Measurements from ENCODE around the gene NOD2. TPM values are rescaled to one million over a fixed set of nuclear protein-coding genes. Genes with fewer than 3 reads are reported as not detected.

NOD2 gene
- total RNA-seq, 1 experiment from 2014 or later: 0.07 TPM

- Histone ChIP-seq H3F3A (ENCODE audit: low read length, unreplicated experiment) (no peaks in the 10 kb centered on the region), H3K27me3 (ENCODE audit: low read length) (0 out of 2 replicates have a peak, but pooled peaks cover 3% of the 10 kb centered on the region), H3K27ac (ENCODE audit: low read length) (no peak overlapping the region)
These were observed 4.5 kb upstream of the NOD2 start for GRCh38 chr16:50688867-50689266.

GRCh38 chr16:50690177-50690576 is 3.2 kb upstream of the NOD2 start:
- no TSS peak for BruUV-seq (replicated peaks)
- intact Hi-C loops (cut with micrococcal nuclease): no loop called here
- Histone ChIP-seq H3K4me2 (ENCODE audit: low read length) (no peak overlapping the region), H3K9me3 (ENCODE audit: low read length) (no peaks in the 10 kb centered on the region), H2AFZ (ENCODE audit: low read length) (no peak overlapping the region), H3F3A (ENCODE audit: low read length, unreplicated experiment) (no peaks in the 10 kb centered on the region), H3K9ac (ENCODE audit: low read length) (no peak overlapping the region), H3K79me2 (ENCODE audit: low read length) (no peaks in the 10 kb centered on the region), H3K4me1 (ENCODE audit: insufficient read depth, low read length) (no peaks in the 10 kb centered on the region), H3K36me3 (ENCODE audit: low read depth, low read length) (no peaks in the 10 kb centered on the region), H3K27ac (ENCODE audit: low read length) (no peak overlapping the region), H3K27me3 (ENCODE audit: low read length) (0 out of 2 replicates have a peak, but pooled peaks cover 3% of the 10 kb centered on the region), H4K20me1 (ENCODE audit: low read length) (no peaks in the 10 kb centered on the region), H3K9me2 (replicated peaks; ENCODE audit: low read length) (no peaks in the 10 kb centered on the region), H3K4me3 (ENCODE audit: low read length) (no peak overlapping the region)
- no peak for DNase-seq
- ChIA-PET CTCF (no interaction called here), POLR2A (ENCODE audit: unreplicated experiment) (no interaction called here)
- no peak for ATAC-seq
- TF ChIP-seq EZH2 (IDR thresholded peaks at IDR 0.05; ENCODE audit: low read length, unreplicated experiment): no peak
- TF ChIP-seq EZH2phosphoT487 (IDR thresholded peaks at IDR 0.05; ENCODE audit: borderline replicate concordance, low read length): no peak
- no peak for TF ChIP-seq CTCF (conservative IDR thresholded peaks at IDR 0.05; ENCODE audit: low read depth, low read length)

More at GRCh38 chr16:50688867-50689266, 4.5 kb upstream of the NOD2 start:
- Histone ChIP-seq H3K9me2 (replicated peaks; ENCODE audit: low read length) (no peaks in the 10 kb centered on the region), H3K79me2 (ENCODE audit: low read length) (no peaks in the 10 kb centered on the region), H3K9me3 (ENCODE audit: low read length) (no peaks in the 10 kb centered on the region), H4K20me1 (ENCODE audit: low read length) (no peaks in the 10 kb centered on the region), H3K36me3 (ENCODE audit: low read depth, low read length) (no peaks in the 10 kb centered on the region), H2AFZ (ENCODE audit: low read length) (no peak overlapping the region), H3K9ac (ENCODE audit: low read length) (no peak overlapping the region), H3K4me2 (ENCODE audit: low read length) (no peak overlapping the region), H3K4me1 (ENCODE audit: insufficient read depth, low read length) (no peaks in the 10 kb centered on the region), H3K4me3 (ENCODE audit: low read length) (no peak overlapping the region)
- DNase-seq: no peak
- no peak for TF ChIP-seq CTCF (conservative IDR thresholded peaks at IDR 0.05; ENCODE audit: low read depth, low read length)
- TF ChIP-seq EZH2 (IDR thresholded peaks at IDR 0.05; ENCODE audit: low read length, unreplicated experiment): no peak
- TF ChIP-seq EZH2phosphoT487 (IDR thresholded peaks at IDR 0.05; ENCODE audit: borderline replicate concordance, low read length): no peak
- ATAC-seq: no peak
- BruUV-seq (replicated peaks): no TSS peak
- ChIA-PET CTCF (no interaction called here), POLR2A (ENCODE audit: unreplicated experiment) (no interaction called here)
- intact Hi-C loops (cut with micrococcal nuclease): no loop called here

- no peak for DNase-seq
- H3K9me2 ChIP-seq (replicated peaks; ENCODE audit: low read length): no peaks in the 10 kb centered on the region
These were observed 785 bp upstream of the NOD2 start for GRCh38 chr16:50692644-50692998.

More at GRCh38 chr16:50692644-50692998, 785 bp upstream of the NOD2 start:
- no peak overlapping the region for H3K27ac ChIP-seq (ENCODE audit: low read length)
- no peak overlapping the region for H3K4me3 ChIP-seq (ENCODE audit: low read length)
- no peak for TF ChIP-seq EZH2phosphoT487 (IDR thresholded peaks at IDR 0.05; ENCODE audit: borderline replicate concordance, low read length)
- no peak for TF ChIP-seq CTCF (conservative IDR thresholded peaks at IDR 0.05; ENCODE audit: low read depth, low read length)
- TF ChIP-seq EZH2 (IDR thresholded peaks at IDR 0.05; ENCODE audit: low read length, unreplicated experiment): no peak
- no peaks in the 10 kb centered on the region for H3K36me3 ChIP-seq (ENCODE audit: low read depth, low read length)
- no peak overlapping the region for H3K4me2 ChIP-seq (ENCODE audit: low read length)
- H3K79me2 ChIP-seq (ENCODE audit: low read length): no peaks in the 10 kb centered on the region
- ChIA-PET CTCF (no interaction called here), POLR2A (ENCODE audit: unreplicated experiment) (no interaction called here)
- no peak overlapping the region for H3K9ac ChIP-seq (ENCODE audit: low read length)
- H3K27me3 ChIP-seq (ENCODE audit: low read length): no peaks in the 10 kb centered on the region
- H3K9me3 ChIP-seq (ENCODE audit: low read length): no peaks in the 10 kb centered on the region
- no peak overlapping the region for H2AFZ ChIP-seq (ENCODE audit: low read length)
- intact Hi-C loops (cut with micrococcal nuclease): no loop called here
- H3K4me1 ChIP-seq (ENCODE audit: insufficient read depth, low read length): no peaks in the 10 kb centered on the region
- ATAC-seq: no peak
- no TSS peak for BruUV-seq (replicated peaks)
- no peaks in the 10 kb centered on the region for H3F3A ChIP-seq (ENCODE audit: low read length, unreplicated experiment)
- no peaks in the 10 kb centered on the region for H4K20me1 ChIP-seq (ENCODE audit: low read length)

Measured in PC-3 (cell line).